PC-3 (cell line): Measurements from ENCODE around the gene CHMP6.

ENCODE experiments used
- EZH2 ChIP-seq: fragments of 300-600 bp; sonication (generic); IDR thresholded peaks from one replicate; pipeline ENCODE4 v1.6.1; 2017; ENCODE audit warnings: antibody characterized with exemption, mild to moderate bottlenecking, low read length; ENCODE audit not compliant: unreplicated experiment
- EZH2phosphoT487 ChIP-seq: fragments of 300-600 bp; sonication (generic); IDR thresholded peaks from 2 replicates; pipeline ENCODE4 v1.6.1; 2018; ENCODE audit warnings: mild to moderate bottlenecking, antibody characterized with exemption, low read length, borderline replicate concordance
- TF ChIP-seq, protein P1 (sequence below): fragments of 300-600 bp; sonication (generic); conservative IDR thresholded peaks from 2 replicates; pipeline ENCODE4 v1.5.1; 2017; ENCODE audit warnings: antibody characterized with exemption, low read depth, mild to moderate bottlenecking, low read length

DNA sequence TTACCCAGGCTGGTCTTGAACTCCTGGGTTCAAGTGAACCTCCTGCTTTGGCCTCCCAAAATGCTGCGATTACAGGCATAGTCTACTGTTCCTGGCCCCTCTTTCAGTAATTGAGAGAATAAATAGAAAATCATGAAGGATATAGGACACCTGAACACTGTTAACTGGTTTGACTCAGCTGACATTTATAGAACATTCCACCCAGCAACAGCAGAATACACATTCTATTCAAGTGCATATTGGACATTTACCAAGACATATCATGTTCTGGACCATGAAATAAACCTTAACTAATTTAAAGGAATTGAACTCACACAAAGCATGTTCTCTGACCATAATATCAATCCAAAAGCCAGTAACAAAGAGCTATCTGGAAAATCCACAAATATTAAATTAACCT is 23.5 kb downstream of the CHMP6 start:
- no peak for TF ChIP-seq EZH2phosphoT487
- TF ChIP-seq, protein P1, sequence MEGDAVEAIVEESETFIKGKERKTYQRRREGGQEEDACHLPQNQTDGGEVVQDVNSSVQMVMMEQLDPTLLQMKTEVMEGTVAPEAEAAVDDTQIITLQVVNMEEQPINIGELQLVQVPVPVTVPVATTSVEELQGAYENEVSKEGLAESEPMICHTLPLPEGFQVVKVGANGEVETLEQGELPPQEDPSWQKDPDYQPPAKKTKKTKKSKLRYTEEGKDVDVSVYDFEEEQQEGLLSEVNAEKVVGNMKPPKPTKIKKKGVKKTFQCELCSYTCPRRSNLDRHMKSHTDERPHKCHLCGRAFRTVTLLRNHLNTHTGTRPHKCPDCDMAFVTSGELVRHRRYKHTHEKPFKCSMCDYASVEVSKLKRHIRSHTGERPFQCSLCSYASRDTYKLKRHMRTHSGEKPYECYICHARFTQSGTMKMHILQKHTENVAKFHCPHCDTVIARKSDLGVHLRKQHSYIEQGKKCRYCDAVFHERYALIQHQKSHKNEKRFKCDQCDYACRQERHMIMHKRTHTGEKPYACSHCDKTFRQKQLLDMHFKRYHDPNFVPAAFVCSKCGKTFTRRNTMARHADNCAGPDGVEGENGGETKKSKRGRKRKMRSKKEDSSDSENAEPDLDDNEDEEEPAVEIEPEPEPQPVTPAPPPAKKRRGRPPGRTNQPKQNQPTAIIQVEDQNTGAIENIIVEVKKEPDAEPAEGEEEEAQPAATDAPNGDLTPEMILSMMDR = no peak
- TF ChIP-seq EZH2 = no peak
